NCI-H748 treated with DMSO at 0.1 percent for 48 hours (cell line): ENCODE results near the gene FBRSL1.

ENCODE experiments used
- DNase-seq: peaks from one replicate; lab custom pipeline; 2025; lab: John Stamatoyannopoulos, UW

Gene FBRSL1

GRCh38 chr12:132484183-132484890, 5.6 kb upstream of the FBRSL1 start:
- DNase-seq: no peak

GRCh38 chr12:132484891-132485441, 5.0 kb upstream of the FBRSL1 start:
- DNase-seq: no peak

- no peak for DNase-seq
Observed at GRCh38 chr12:132485619-132486018, 4.3 kb upstream of the FBRSL1 start.

GRCh38 chr12:132486168-132486567, 3.8 kb upstream of the FBRSL1 start:
- no peak for DNase-seq

- no peak for DNase-seq
Observed at GRCh38 chr12:132486576-132486975, 3.4 kb upstream of the FBRSL1 start.

GRCh38 chr12:132487311-132487741, 2.6 kb upstream of the FBRSL1 start:
- DNase-seq: no peak

GRCh38 chr12:132488127-132489077, 1.5 kb upstream of the FBRSL1 start:
- DNase-seq: no peak

GRCh38 chr12:132489078-132489601, 811 bp upstream of the FBRSL1 start:
- no peak for DNase-seq

GRCh38 chr12:132490422-132491137, 629 bp downstream of the FBRSL1 start:
- no peak for DNase-seq

GRCh38 chr12:132491138-132491663, 1.2 kb downstream of the FBRSL1 start:
- DNase-seq: no peak

- DNase-seq: no peak
Observed at GRCh38 chr12:132491761-132492378, 1.9 kb downstream of the FBRSL1 start.

- DNase-seq: no peak
Observed at GRCh38 chr12:132492522-132492921, 2.6 kb downstream of the FBRSL1 start.

GRCh38 chr12:132492951-132493350, 3.0 kb downstream of the FBRSL1 start:
- no peak for DNase-seq

- DNase-seq: no peak
Observed at GRCh38 chr12:132493482-132494178, 3.7 kb downstream of the FBRSL1 start.

- DNase-seq: no peak
Observed at GRCh38 chr12:132494294-132495164, 4.6 kb downstream of the FBRSL1 start.

GRCh38 chr12:132495165-132495544, 5.2 kb downstream of the FBRSL1 start:
- no peak for DNase-seq

- no peak for DNase-seq
Observed at GRCh38 chr12:132495629-132496357, 5.8 kb downstream of the FBRSL1 start.

- DNase-seq: no peak
Observed at GRCh38 chr12:132496358-132496669, 6.4 kb downstream of the FBRSL1 start.

- no peak for DNase-seq
Observed at GRCh38 chr12:132496710-132497109, 6.8 kb downstream of the FBRSL1 start.
